Endothelial cell of hepatic sinusoid (primary cell): ENCODE measurements around the gene TBC1D1.

Source experiments
- in situ Hi-C: cut with HindIII; loops from 2 replicates; pipeline ENCODE4 v1.10.0; 2017; ENCODE audit warnings: low sequenced_read_pairs

TBC1D1 gene

DNA sequence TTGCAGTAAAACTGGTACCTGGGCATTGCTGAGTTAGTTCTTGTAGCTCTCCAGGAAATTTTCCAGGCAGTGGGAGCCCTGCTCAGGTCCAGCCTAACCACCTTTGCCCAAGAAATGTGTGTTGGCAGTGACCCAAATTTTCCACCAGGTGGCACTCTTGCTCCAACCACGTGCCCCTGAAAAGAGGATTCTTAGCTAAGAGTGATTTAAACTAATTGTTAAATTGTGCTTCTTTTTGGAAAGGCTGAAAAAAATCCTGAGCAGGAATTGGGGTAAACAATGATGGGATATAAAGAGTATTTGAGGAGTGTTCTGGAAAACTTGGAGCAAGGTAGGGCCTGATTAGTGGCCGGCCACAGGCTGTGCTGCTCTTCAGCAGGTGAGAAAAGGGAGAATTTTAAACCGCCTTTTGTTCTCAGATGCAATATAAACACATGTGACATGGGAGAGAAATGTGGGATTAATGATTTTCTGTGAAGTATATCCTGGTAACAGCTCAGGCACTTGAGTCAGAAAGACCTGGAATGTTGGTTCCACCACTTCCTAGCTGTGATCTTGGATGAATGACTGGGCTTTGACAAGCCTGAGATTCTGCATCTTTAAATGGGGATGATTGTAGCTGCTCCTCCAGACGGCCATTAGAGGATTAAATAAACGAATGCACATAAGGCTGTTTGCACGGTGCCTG is 288.9 kb downstream of the TBC1D1 start:
- in situ Hi-C loops, result no loop called here

DNA sequence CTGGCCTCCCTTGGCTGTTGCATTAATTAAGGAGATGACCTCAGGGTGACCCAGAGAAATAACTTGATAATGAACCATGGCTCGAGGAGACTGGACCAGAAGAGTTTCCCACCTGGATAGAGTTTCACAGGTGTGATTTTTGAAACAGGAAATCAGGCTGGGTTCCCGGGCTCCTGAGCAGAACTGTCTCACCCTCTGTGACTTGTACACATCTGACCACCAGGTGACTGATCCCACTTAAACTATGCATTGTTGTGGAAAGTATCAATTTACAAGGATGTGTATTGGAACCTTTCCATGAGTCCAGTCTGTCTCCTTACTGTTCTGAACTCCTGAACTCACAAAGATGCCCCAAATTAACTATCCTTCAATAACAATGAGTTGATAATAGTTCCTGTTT is 289.6 kb downstream of the TBC1D1 start:
- in situ Hi-C loops, result no loop called here

DNA sequence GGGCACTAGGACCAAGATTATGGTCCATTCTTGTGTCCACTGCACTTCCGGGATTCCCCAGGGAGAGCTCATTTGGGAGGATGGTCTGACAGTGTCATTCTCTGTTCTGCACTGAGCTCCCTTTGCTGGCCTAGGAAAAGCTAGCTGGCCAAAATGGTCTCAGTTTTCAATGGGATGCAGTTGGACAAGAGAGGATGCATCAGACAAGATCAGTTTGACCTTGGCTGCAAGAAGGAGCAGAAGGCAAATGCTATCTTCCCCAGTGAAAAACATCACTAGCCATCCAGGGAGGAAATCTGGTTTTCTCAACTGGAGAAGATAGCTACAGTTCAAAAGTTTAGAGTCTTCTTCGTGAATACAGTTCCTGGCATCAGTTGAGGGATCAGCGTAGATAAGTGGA is 290.4 kb downstream of the TBC1D1 start:
- in situ Hi-C loops, result no loop called here

DNA sequence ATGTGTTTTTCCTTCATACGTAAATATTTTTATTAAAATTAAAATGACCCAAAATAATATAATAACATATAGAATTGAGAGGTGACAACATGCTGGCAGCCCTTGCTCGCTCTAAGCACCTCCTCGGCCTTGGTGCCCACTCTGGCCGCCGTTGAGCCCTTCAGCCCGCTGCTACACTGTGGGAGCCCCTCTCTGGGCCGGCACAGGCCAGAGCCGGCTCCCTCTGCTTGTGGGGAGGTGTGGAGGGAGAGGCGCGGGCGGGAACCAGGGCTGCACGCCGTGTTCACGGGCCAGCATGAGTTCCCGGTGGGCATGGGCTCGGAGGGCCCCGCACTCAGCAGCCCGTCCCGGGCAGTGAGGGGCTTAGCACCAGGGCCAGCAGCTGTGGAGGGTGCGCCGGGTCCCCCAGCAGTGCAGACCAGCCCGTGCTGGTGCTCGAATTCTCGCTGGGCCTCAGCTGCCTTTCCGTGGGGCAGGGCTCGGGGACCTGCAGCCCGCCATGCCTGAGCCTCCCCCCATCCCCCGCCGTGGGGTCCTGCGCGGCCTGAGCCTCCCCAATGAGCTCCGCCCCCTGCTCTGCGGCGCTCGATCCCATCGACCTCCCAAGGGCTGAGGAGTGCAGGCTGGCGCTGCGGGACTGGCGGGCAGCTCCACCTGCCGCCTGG is 291.6 kb downstream of the TBC1D1 start:
- in situ Hi-C loops, result no loop called here

DNA sequence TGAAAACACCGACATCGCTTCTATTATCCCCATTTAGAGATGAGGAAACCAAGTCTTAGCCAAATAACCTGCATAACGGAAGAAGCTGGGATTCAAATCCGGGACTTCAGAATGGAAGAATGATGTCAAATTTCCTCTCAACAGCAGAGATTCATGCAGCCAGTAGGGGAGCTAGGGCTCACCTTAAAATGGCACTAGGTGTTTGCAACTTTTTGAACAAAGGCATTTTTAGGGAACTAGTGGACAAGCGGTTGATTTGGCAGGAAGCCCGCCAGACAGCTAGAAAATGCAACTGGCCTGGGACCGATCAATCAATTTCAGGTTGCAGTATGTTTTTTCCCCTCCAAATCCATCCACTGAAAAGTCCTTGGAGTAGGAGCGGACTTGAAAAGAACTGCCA is 293.5 kb downstream of the TBC1D1 start:
- in situ Hi-C loops, result no loop called here

DNA sequence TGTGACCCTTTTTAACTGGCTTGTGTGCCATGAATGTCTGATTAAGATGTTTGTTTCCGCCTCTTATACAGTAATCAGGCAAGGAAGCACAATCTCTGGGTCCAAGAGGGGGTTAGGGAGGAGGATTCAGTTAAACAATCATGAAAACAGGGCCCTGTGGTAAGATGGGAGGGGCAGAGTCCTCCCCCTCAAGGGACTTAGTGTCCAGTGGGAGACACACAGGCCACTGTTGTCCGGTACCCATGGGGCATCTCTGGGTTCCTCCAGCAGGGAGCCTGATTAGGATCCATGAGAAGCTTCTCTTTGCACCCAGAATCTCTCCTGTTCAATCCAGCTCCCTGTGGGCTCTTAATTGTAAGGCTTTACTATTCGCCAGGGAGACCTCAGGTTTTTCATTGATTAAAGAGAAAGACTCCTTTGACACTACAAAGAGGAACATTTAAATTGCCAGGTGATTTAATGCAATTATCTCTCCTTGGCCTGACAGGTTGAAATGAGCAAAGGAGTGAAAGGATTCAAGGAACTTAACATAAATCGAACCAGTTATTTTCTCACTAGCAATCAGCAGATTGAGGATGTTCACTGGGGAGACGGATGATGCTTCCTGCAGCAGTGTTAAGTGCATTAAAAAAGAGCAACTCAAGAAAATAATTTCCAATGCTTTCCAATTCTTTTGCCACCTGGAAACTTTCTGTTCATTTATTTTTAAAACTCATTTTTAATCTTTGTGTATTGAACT is 294.7 kb downstream of the TBC1D1 start:
- in situ Hi-C loops, result no loop called here

DNA sequence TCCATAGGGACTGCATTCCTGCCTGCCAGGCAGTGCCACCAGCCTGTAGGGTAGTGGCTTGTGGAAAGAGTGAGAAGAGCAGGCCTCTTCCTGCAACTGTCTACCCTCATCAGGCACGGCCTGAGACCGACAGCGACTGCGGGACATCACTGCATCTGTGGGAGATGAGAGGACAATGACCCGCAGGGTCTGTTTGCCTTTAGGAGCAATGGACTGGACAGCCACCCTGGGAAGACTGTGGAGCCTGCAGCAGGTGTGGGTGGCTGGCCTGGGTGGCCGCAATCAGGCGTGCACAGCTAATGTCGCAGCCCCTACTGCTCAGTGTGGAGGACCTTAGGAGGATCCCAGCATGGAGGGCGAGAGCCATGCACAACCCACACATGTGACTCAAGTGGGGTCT is 297.3 kb downstream of the TBC1D1 start:
- in situ Hi-C loops, result no loop called here

DNA sequence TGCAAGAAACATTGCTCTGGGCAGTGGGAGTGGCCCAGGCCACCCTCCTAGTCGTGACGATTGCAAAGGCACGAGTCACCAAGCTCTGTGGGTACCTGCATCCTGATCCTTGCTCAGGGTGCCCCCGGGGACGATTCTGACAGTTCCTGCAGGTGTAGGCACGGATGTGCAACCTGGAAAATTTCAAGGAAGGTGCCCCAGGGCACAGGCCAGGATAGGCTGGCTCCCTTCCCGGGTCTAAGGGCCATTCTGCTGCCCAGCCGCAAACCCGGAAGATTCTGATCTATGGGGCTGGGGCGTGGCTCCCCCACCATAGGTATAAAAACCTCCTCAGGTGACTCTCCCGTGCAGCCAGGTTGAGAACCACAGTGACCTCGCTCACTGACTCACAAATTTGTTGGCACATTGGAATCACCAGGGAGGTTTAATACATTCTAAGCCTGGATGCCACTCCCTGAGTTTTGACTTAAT is 297.8 kb downstream of the TBC1D1 start:
- in situ Hi-C loops, result no loop called here
